Endothelial cell of hepatic sinusoid (primary cell): ENCODE measurements around the gene UNC80.

Experiments
- in situ Hi-C: cut with HindIII; loops from 2 replicates; pipeline ENCODE4 v1.10.0; 2017; ENCODE audit warnings: low sequenced_read_pairs

The UNC80 gene

GRCh38 chr2:209965723-209966122, 194.1 kb downstream of the UNC80 start:
- in situ Hi-C loops = no loop called here

GRCh38 chr2:209969692-209970091, 198.1 kb downstream of the UNC80 start:
- in situ Hi-C loops = no loop called here

- in situ Hi-C loops = no loop called here
Measured at GRCh38 chr2:209970271-209970670, 198.6 kb downstream of the UNC80 start.

GRCh38 chr2:209970711-209971110, 199.1 kb downstream of the UNC80 start:
- in situ Hi-C loops = no loop called here

- in situ Hi-C loops = no loop called here
Measured at GRCh38 chr2:209973328-209973727, 201.7 kb downstream of the UNC80 start.

- in situ Hi-C loops = no loop called here
Measured at GRCh38 chr2:209974576-209974975, 202.9 kb downstream of the UNC80 start.

- in situ Hi-C loops = no loop called here
Measured at GRCh38 chr2:209976698-209977385, 205.2 kb downstream of the UNC80 start.

GRCh38 chr2:209977386-209978239, 206.0 kb downstream of the UNC80 start:
- in situ Hi-C loops = no loop called here

- in situ Hi-C loops = no loop called here
Measured at GRCh38 chr2:209984291-209984690, 212.7 kb downstream of the UNC80 start.

GRCh38 chr2:209985874-209986273, 214.2 kb downstream of the UNC80 start:
- in situ Hi-C loops = no loop called here

- in situ Hi-C loops = no loop called here
Measured at GRCh38 chr2:209986415-209986814, 214.8 kb downstream of the UNC80 start.

GRCh38 chr2:209988010-209988409, 216.4 kb downstream of the UNC80 start:
- in situ Hi-C loops = no loop called here

- in situ Hi-C loops = no loop called here
Measured at GRCh38 chr2:209990838-209991237, 219.2 kb downstream of the UNC80 start.

- in situ Hi-C loops = no loop called here
Measured at GRCh38 chr2:209993968-209994367, 222.3 kb downstream of the UNC80 start.

GRCh38 chr2:209998596-209998995, 227.0 kb downstream of the UNC80 start:
- in situ Hi-C loops = no loop called here

GRCh38 chr2:210000464-210001324, 229.1 kb downstream of the UNC80 start:
- in situ Hi-C loops = no loop called here

GRCh38 chr2:210002158-210003157, 230.8 kb downstream of the UNC80 start, which contains the start of gene RPE:
Gene RPE (plus strand): TSS chr2:210002638. CDS start chr2:210002662, 24 bp downstream.
- in situ Hi-C loops = no loop called here

GRCh38 chr2:210003359-210003758, 231.7 kb downstream of the UNC80 start:
- in situ Hi-C loops = no loop called here

- in situ Hi-C loops = no loop called here
Measured at GRCh38 chr2:210004881-210005280, 233.2 kb downstream of the UNC80 start.

GRCh38 chr2:210007895-210008294, 236.3 kb downstream of the UNC80 start:
- in situ Hi-C loops = no loop called here
